ENCODE results near the gene SAMD8.

- no peak for TF ChIP-seq CTCF (IDR thresholded peaks at IDR 0.05; ENCODE audit: insufficient read depth, low read depth, low read length)
- TF ChIP-seq EZH2 (IDR thresholded peaks at IDR 0.05; ENCODE audit: insufficient read depth, low read length) = no peak
Measured at GRCh38 chr10:75081379-75081778, 30.1 kb upstream of the SAMD8 start.

All from astrocyte (in vitro differentiated cells and primary cell).